LNCAP (cell line): ENCODE data around the gene C10orf53.

ENCODE experiments used
- TF ChIP-seq, protein P1 (sequence below): fragments of 450-650 bp; IDR thresholded peaks from 2 replicates; pipeline ENCODE4 v1.5.1; 2017; ENCODE audit warnings: mild to moderate bottlenecking

Gene C10orf53

GRCh38 chr10:49694466-49694865 lies 15.0 kb downstream of the C10orf53 start:
- TF ChIP-seq, protein P1, sequence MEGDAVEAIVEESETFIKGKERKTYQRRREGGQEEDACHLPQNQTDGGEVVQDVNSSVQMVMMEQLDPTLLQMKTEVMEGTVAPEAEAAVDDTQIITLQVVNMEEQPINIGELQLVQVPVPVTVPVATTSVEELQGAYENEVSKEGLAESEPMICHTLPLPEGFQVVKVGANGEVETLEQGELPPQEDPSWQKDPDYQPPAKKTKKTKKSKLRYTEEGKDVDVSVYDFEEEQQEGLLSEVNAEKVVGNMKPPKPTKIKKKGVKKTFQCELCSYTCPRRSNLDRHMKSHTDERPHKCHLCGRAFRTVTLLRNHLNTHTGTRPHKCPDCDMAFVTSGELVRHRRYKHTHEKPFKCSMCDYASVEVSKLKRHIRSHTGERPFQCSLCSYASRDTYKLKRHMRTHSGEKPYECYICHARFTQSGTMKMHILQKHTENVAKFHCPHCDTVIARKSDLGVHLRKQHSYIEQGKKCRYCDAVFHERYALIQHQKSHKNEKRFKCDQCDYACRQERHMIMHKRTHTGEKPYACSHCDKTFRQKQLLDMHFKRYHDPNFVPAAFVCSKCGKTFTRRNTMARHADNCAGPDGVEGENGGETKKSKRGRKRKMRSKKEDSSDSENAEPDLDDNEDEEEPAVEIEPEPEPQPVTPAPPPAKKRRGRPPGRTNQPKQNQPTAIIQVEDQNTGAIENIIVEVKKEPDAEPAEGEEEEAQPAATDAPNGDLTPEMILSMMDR: no peak

DNA sequence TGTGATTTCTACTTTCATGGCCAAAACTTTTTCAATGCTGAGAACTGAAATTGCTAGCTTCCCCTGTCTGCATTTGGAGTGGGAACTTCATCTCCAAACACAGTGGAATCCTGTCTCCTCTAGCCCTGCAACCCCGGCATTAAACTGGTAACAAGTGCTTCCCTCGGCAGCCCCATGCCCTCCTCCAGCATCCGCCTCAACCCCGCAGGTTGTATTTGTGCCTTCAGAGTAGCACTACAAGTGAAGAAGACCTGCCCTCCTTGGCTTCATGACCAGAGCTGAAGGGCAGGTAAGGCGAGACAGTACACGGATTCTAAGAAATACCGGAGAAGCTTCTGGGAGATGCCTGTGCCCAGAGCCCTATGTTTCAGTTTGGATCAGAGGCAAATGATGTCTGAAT lies 16.9 kb downstream of the C10orf53 start:
- TF ChIP-seq, protein P1: no peak

GRCh38 chr10:49698679-49699078 lies 19.2 kb downstream of the C10orf53 start:
- TF ChIP-seq, protein P1: no peak

DNA sequence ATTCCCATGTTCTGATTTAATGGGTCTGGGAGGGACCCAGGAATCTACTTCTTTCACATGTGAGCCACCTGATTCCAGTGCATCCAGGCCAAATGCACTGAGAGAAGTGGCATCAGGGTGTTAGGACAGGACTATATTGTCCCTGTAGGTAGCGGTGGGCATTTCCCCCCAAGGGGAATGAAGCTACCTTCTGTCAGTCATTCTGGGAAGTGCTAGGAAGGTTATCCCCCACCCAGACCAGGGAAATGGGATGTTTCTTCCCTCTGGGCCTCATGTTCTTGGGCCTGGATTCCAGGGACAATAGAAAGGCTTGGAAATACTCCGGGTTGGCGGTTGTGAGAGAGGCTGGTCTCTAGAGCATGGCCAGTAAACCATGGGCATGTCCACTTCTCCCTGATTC lies 20.8 kb downstream of the C10orf53 start:
- TF ChIP-seq, protein P1: no peak

DNA sequence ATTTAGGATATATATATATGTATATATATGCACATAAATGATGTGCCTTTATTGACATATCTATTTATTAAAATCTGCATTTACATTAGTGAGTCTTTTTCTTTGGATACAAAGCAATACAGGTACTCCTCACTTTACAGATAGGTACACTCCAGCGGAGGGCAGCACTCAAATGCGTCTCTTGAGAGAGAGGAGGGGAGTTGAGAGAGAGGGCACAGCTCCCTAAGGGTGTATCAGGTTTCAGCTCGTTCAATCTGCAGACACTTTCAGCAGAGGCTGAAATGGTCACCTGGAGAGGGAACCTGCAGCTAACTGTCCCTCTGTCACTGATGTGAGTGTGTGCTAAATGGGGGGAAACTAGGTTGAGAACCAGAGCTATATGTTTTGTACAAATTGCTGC lies 21.5 kb downstream of the C10orf53 start:
- TF ChIP-seq, protein P1: no peak

GRCh38 chr10:49707585-49707984 lies 28.1 kb downstream of the C10orf53 start:
- TF ChIP-seq, protein P1: no peak

DNA sequence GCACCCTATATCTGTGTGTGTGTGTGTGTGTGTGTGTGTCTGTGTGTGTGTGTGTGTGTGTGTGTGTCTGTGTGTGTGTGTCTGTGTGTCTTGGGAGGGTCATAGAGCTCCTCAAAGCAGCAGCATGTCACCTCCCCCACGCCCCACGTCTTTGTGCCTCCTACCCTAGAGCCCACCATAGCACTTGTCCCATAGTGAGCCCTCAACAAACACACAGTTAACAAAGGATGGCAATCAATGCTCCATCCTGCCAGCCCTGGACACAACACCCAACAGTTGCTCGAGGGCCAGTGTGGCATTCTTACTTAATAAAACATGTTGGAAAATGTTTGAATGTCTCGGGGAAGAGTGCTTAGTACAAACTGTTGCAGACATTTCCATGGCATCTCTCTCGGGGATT lies 30.5 kb downstream of the C10orf53 start:
- TF ChIP-seq, protein P1: no peak

DNA sequence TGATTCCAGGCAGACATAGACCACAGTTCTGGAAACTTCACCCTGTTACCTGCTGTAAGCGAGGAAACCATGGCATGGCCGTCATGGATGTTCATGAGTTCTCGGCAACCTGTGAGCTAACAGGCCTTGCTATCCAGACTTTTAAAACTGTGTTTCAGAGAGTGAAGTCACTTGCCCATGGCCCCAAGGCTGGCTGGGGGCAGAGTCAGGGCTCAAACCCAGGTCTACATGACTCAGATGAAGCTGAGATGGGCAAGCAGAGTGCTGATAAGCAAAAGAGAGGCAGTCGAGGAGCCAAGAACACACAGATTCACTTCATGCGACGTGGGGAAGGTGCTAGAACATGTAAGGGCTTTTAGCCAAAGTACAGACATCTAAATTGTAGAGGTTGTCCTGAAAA lies 31.5 kb downstream of the C10orf53 start:
- TF ChIP-seq, protein P1: no peak
